ENCODE data around the gene PIM3.

PIM3 gene

DNA sequence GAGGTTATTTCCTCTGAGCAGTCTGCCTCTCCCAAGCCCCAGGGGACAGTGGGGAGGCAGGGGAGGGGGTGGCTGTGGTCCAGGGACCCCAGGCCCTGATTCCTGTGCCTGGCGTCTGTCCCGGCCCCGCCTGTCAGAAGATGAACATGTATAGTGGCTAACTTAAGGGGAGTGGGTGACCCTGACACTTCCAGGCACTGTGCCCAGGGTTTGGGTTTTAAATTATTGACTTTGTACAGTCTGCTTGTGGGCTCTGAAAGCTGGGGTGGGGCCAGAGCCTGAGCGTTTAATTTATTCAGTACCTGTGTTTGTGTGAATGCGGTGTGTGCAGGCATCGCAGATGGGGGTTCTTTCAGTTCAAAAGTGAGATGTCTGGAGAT lies 3.1 kb downstream of the PIM3 start:
- no peak overlapping the region for H3K4me3 ChIP-seq (ENCODE audit: low read length)
- no peak overlapping the region for H2AFZ ChIP-seq (ENCODE audit: low read length)
- H3K4me1 ChIP-seq (ENCODE audit: low read length) = 0 out of 2 replicates have a peak, but pooled peaks cover 9% of the 10 kb centered on the region
- no peak overlapping the region for H3K9ac ChIP-seq (ENCODE audit: low read length)
- H3K27ac ChIP-seq (ENCODE audit: low read length) = no peak overlapping the region
- DNase-seq = peak; percentile 4
- no peaks in the 10 kb centered on the region for H3K27me3 ChIP-seq (replicated peaks; ENCODE audit: insufficient read depth, low read length)
- H3K4me2 ChIP-seq (ENCODE audit: low read depth, low read length) = no peak overlapping the region
- no peaks in the 10 kb centered on the region for H4K20me1 ChIP-seq (ENCODE audit: insufficient read depth, low read length)
- H3K9me3 ChIP-seq (replicated peaks; ENCODE audit: insufficient read depth, low read length) = no peaks in the 10 kb centered on the region
- TF ChIP-seq EZH2phosphoT487 (IDR thresholded peaks at IDR 0.05; ENCODE audit: low read length) (no peak), EZH2 (optimal IDR thresholded peaks at IDR 0.05; ENCODE audit: low read depth, low read length) (no peak)
- TF ChIP-seq, protein P1, sequence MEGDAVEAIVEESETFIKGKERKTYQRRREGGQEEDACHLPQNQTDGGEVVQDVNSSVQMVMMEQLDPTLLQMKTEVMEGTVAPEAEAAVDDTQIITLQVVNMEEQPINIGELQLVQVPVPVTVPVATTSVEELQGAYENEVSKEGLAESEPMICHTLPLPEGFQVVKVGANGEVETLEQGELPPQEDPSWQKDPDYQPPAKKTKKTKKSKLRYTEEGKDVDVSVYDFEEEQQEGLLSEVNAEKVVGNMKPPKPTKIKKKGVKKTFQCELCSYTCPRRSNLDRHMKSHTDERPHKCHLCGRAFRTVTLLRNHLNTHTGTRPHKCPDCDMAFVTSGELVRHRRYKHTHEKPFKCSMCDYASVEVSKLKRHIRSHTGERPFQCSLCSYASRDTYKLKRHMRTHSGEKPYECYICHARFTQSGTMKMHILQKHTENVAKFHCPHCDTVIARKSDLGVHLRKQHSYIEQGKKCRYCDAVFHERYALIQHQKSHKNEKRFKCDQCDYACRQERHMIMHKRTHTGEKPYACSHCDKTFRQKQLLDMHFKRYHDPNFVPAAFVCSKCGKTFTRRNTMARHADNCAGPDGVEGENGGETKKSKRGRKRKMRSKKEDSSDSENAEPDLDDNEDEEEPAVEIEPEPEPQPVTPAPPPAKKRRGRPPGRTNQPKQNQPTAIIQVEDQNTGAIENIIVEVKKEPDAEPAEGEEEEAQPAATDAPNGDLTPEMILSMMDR (IDR thresholded peaks at IDR 0.05; ENCODE audit: low read length) = no peak
- H3F3A ChIP-seq (ENCODE audit: insufficient read depth, low read length) = no peaks in the 10 kb centered on the region
- 0 out of 2 replicates have a peak, but pooled peaks cover 6% of the 10 kb centered on the region for H3K36me3 ChIP-seq (replicated peaks; ENCODE audit: insufficient read depth, low read length)
- H3K79me2 ChIP-seq (ENCODE audit: low read length) = peaks cover 32% of the 10 kb centered on the region
- no peaks in the 10 kb centered on the region for H3K9me2 ChIP-seq (replicated peaks; ENCODE audit: insufficient read depth, low read length)

GRCh38 chr22:49964136-49965090 lies 3.8 kb downstream of the PIM3 start:
- Histone ChIP-seq H3K4me2 (ENCODE audit: low read depth, low read length) (no peak overlapping the region), H3K9ac (ENCODE audit: low read length) (no peak overlapping the region)

DNA sequence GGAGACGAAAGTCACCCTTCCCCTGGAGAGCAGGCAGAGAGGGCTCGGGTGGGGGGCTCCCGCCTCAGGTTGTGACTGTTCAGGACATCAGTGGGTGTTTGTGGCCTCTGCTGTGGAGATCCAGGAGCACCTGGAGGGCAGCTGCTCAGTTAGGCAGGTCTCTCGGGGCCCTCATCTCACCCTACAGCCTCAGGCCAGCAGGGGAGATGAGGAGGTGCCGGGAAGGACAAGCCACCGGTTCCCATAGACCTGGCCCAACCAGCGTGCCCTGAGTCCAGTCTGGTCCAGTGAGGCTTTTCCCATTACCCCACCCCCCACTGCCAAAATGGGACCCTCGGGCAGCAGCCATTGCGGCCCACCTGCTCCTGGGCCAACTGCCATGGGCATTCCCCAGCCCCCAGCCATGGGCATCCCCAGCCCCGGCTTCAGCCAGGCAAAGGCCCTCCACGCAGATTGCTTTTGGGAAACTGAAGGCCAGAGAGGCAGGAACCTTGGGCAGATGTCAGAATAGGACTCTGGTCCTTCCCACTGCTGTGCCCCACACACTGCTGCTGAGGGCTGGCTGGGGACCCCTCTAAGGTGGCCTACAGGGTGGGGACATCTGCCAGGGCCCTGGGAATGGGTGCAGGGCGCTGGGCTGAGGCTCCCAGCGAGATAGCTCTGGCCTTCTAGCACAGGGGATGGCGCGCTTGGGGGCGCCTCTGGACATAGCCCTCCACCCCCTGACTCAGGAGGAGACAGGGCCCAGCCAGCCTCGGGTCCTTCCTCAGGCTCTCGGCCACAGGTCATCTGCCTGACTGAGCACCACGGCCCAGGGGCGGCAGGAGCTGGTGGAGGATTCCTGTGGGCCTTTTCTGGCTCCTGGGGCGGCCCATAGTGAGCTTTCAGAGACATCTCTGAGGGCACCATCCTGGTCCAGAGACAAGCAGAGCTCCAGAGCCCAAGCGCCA lies 4.8 kb downstream of the PIM3 start:
- peaks cover 5% of the 10 kb centered on the region for H3K4me1 ChIP-seq (ENCODE audit: low read length)
- H3K9me2 ChIP-seq (replicated peaks; ENCODE audit: insufficient read depth, low read length) = no peaks in the 10 kb centered on the region
- TF ChIP-seq EZH2phosphoT487 (IDR thresholded peaks at IDR 0.05; ENCODE audit: low read length) (no peak), EZH2 (optimal IDR thresholded peaks at IDR 0.05; ENCODE audit: low read depth, low read length) (no peak)
- TF ChIP-seq, protein P1 (IDR thresholded peaks at IDR 0.05; ENCODE audit: low read length) = no peak
- H3K9me3 ChIP-seq (replicated peaks; ENCODE audit: insufficient read depth, low read length) = no peaks in the 10 kb centered on the region
- H3K4me3 ChIP-seq (ENCODE audit: low read length) = no peak overlapping the region
- H3K9ac ChIP-seq (ENCODE audit: low read length) = no peak overlapping the region
- peak; percentile 6 for DNase-seq
- H3K27me3 ChIP-seq (replicated peaks; ENCODE audit: insufficient read depth, low read length) = no peaks in the 10 kb centered on the region
- H3K27ac ChIP-seq (ENCODE audit: low read length) = no peak overlapping the region
- no peaks in the 10 kb centered on the region for H4K20me1 ChIP-seq (ENCODE audit: insufficient read depth, low read length)
- no peak overlapping the region for H3K4me2 ChIP-seq (ENCODE audit: low read depth, low read length)
- H2AFZ ChIP-seq (ENCODE audit: low read length) = no peak overlapping the region
- 0 out of 2 replicates have a peak, but pooled peaks cover 6% of the 10 kb centered on the region for H3K36me3 ChIP-seq (replicated peaks; ENCODE audit: insufficient read depth, low read length)
- H3F3A ChIP-seq (ENCODE audit: insufficient read depth, low read length) = 0 out of 2 replicates have a peak, but pooled peaks cover 2% of the 10 kb centered on the region
- H3K79me2 ChIP-seq (ENCODE audit: low read length) = peaks cover 32% of the 10 kb centered on the region

More at GRCh38 chr22:49964136-49965090, 3.8 kb downstream of the PIM3 start:
- H4K20me1 ChIP-seq (ENCODE audit: insufficient read depth, low read length) = no peaks in the 10 kb centered on the region
- H3K4me1 ChIP-seq (ENCODE audit: low read length) = 0 out of 2 replicates have a peak, but pooled peaks cover 7% of the 10 kb centered on the region
- H3K9me2 ChIP-seq (replicated peaks; ENCODE audit: insufficient read depth, low read length) = no peaks in the 10 kb centered on the region
- peak; percentile 5 for DNase-seq
- no peaks in the 10 kb centered on the region for H3K27me3 ChIP-seq (replicated peaks; ENCODE audit: insufficient read depth, low read length)
- no peak overlapping the region for H3K4me3 ChIP-seq (ENCODE audit: low read length)
- no peaks in the 10 kb centered on the region for H3F3A ChIP-seq (ENCODE audit: insufficient read depth, low read length)
- TF ChIP-seq EZH2phosphoT487 (IDR thresholded peaks at IDR 0.05; ENCODE audit: low read length) = no peak
- TF ChIP-seq, protein P1 (IDR thresholded peaks at IDR 0.05; ENCODE audit: low read length) = no peak
- TF ChIP-seq EZH2 (optimal IDR thresholded peaks at IDR 0.05; ENCODE audit: low read depth, low read length) = no peak
- H3K36me3 ChIP-seq (replicated peaks; ENCODE audit: insufficient read depth, low read length) = 0 out of 2 replicates have a peak, but pooled peaks cover 6% of the 10 kb centered on the region
- H3K27ac ChIP-seq (ENCODE audit: low read length) = no peak overlapping the region
- H3K79me2 ChIP-seq (ENCODE audit: low read length) = peaks cover 32% of the 10 kb centered on the region
- H3K9me3 ChIP-seq (replicated peaks; ENCODE audit: insufficient read depth, low read length) = no peaks in the 10 kb centered on the region
- no peak overlapping the region for H2AFZ ChIP-seq (ENCODE audit: low read length)

Data from MM.1S (cell line).